ES-I3 (cell line): ENCODE measurements around the gene CPT1A.

Experiments used
- H3K36me3 ChIP-seq: 2 replicates; pipeline ENCODE4 v1.6.1; 2013; ENCODE audit warnings: mild to moderate bottlenecking, low read length, control low read depth, moderate library complexity; ENCODE audit not compliant: insufficient read depth
- H3K4me1 ChIP-seq: 2 replicates; pipeline ENCODE4 v1.6.1; 2013; ENCODE audit warnings: mild to moderate bottlenecking, control low read depth, low read length; ENCODE audit not compliant: insufficient read depth
- H3K9ac ChIP-seq: 2 replicates; pipeline ENCODE4 v1.6.1; 2013; ENCODE audit warnings: low read depth, mild to moderate bottlenecking, low read length, moderate library complexity
- H3K9me3 ChIP-seq: 2 replicates; pipeline ENCODE4 v1.6.1; 2013; ENCODE audit warnings: mild to moderate bottlenecking, low read length, moderate library complexity; ENCODE audit not compliant: control insufficient read depth, insufficient read depth

Gene CPT1A

DNA sequence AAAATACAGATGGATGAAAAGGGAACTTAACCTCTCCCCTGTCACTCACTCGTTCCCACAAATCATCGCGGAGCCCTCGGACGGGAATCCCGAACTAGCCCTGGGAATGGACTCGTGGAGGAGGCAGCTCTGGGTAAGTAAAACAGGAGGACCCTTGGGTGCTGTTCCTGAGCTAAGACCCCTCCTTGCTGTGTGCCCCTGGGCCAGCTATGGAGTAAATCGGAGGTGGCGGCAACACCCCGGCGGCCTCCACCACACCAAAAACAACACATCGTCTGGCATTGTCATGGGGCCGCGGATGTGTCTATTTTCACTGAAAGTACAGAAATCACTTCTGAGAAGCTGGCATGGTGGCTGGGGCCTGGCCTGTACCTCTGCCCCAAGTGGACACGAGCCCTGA lies 12.1 kb downstream of the CPT1A start:
- peaks cover 13% of the 10 kb centered on the region for H3K4me1 ChIP-seq
- no peaks in the 10 kb centered on the region for H3K9me3 ChIP-seq

GRCh38 chr11:68828957-68829356 lies 12.8 kb downstream of the CPT1A start:
- H3K36me3 ChIP-seq = no peaks in the 10 kb centered on the region
- no peak overlapping the region for H3K9ac ChIP-seq
- H3K4me1 ChIP-seq = peaks cover 13% of the 10 kb centered on the region
- no peaks in the 10 kb centered on the region for H3K9me3 ChIP-seq

More for the DNA sequence above, 12.1 kb downstream of the CPT1A start:
- Histone ChIP-seq H3K9ac (no peak overlapping the region), H3K36me3 (no peaks in the 10 kb centered on the region)

DNA sequence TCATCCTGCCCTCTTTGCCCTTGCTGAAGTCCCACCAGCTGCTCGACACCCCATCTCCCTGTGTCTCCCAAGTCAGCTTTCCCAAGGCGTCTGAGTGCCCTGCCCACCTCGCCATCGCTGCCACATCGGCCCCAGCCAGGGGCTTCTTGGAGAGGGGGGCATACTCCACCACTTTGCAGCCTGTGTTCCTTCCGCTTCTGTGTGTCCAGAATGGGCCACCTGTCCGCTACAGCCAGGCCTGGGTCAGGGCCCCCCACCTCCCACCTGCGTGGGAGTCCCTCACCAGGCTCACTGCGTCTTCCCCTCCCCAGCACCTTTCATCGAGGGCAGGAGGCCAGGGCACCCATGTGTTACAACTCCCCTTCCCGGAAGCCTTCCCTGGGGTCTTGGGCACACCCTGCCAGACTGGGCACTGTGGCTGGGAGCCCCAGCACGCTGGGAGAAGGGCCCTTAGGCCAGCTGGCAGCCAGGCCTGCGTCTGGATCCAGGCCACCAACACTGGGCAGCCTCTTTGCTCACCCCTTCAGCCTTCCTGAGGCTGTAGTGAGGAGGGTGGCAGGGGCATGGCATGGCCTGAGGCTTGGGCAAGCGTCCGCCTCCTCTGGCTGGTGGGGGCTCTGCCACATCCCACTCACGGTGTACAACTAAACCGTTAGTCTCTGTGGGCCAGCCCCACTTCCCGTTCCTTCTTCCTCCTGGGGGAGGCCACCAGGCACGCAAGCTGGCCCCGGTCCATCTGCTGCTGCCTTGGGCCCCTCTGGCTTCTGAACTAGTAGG lies 13.4 kb downstream of the CPT1A start:
- Histone ChIP-seq H3K36me3 (no peaks in the 10 kb centered on the region), H3K9me3 (no peaks in the 10 kb centered on the region), H3K4me1 (peaks cover 13% of the 10 kb centered on the region), H3K9ac (no peak overlapping the region)

DNA sequence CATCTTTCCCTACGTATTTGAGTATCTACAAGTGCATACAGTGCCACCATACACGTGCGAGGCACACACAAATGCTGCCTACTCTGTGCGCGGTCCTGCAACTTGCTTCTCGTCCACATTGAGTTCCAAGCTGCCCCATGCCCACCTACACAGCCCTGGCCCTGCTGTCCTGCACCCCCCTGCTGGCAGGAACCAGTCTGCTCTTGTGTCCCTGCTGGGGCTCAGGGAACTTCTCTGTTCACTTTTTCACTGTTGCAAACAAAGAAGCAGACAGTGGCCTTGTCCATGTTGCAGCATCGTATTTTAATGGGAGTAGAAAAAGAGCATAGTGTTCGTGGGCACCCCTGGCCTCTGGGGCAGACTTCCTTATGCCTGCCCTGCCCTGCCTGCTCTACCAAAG lies 14.0 kb downstream of the CPT1A start:
- Histone ChIP-seq H3K9me3 (no peaks in the 10 kb centered on the region), H3K9ac (no peak overlapping the region), H3K36me3 (no peaks in the 10 kb centered on the region), H3K4me1 (peaks cover 13% of the 10 kb centered on the region)

DNA sequence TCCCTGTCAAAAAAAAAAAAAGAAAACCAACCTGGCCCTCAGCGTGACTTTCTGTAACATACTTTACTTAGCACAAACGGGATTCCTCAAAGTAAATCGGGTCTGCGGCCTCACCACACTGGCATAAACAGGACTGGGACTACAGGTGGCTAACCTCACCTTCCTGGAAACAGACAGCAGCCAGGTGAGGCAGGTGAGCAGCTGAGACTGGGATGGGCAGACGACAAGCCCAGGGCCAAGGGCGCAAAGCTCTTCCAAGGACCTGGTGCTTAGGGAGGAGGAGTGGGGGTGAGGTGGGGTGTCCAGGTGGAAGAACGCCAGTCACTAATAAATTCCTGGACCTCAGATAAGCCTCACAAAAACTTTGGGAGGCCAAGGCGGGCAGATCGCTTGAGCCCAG lies 15.0 kb downstream of the CPT1A start:
- Histone ChIP-seq H3K9ac (no peak overlapping the region), H3K4me1 (peaks cover 13% of the 10 kb centered on the region), H3K9me3 (no peaks in the 10 kb centered on the region), H3K36me3 (no peaks in the 10 kb centered on the region; the same call in 1 of the 2 replicates)

DNA sequence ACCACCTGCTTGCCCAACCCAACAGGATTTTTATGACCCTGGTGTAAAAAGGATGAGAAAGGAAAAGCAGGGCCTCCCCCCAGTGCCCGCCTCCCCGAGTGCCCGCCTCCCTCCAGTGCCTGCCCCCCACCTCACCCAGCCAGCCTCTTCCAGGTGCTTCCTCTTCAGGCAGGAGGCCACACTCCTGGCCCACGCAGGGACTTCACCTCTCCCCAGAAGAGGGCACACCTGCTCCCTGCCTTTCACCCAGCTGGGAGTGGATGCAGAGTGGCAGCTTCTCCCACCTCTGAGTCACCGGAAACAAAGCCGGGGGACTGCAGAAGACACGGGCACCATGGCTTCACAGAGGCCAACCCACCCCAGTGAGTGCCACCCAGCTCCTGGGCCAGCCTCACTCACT lies 16.1 kb downstream of the CPT1A start:
- Histone ChIP-seq H3K36me3 (no peaks in the 10 kb centered on the region; the same call in 1 of the 2 replicates), H3K9me3 (no peaks in the 10 kb centered on the region), H3K4me1 (peaks cover 8% of the 10 kb centered on the region), H3K9ac (no peak overlapping the region)

DNA sequence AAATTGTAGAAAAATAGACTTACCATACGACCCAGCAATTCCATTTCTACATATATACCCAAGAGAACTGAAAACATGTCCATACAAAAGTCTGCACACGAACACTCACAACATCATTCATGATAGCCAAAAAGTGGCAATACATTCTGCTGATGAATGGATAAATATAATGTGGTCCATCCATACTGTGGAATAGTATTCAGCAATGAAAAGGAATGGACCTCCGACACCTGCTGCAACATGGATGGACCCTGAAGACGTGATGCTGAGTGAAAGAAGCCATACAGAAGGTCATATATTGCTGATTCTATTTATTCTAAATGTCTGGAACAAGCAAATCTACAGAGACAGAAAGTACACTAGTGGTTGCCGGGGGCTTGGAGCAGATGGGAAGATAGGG lies 19.2 kb downstream of the CPT1A start:
- Histone ChIP-seq H3K9ac (no peak overlapping the region), H3K4me1 (peaks cover 4% of the 10 kb centered on the region; the same call in 1 of the 2 replicates), H3K36me3 (no peaks in the 10 kb centered on the region; the same call in 1 of the 2 replicates), H3K9me3 (no peaks in the 10 kb centered on the region)

- Histone ChIP-seq H3K9ac (no peak overlapping the region), H3K9me3 (no peaks in the 10 kb centered on the region), H3K36me3 (no peaks in the 10 kb centered on the region; the same call in 1 of the 2 replicates), H3K4me1 (peaks cover 4% of the 10 kb centered on the region; the same call in 1 of the 2 replicates)
Observed at GRCh38 chr11:68821670-68822069, 20.0 kb downstream of the CPT1A start.

DNA sequence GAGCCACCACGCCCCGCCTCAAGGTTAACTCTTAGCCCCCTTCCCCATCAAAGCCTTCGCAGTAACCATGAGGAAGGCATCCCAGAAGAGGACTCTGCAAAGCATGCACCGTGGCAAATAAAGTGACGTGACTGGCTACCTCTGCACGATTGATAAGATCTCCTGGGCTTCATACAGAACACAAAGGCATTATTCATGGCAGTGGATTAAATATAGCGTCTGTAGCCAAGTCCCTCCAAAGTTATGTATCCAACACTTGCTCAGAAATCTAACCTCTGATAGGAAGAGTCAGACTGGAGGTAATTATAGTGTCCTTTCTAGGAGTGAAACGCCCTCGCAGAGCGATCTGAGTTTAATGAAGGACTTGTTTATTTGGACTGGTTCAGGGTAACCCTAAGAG lies 22.4 kb downstream of the CPT1A start:
- H3K9ac ChIP-seq = no peak overlapping the region
- no peaks in the 10 kb centered on the region for H3K4me1 ChIP-seq
- peaks cover 5% of the 10 kb centered on the region; the same call in 1 of the 2 replicates for H3K36me3 ChIP-seq
- H3K9me3 ChIP-seq = no peaks in the 10 kb centered on the region

DNA sequence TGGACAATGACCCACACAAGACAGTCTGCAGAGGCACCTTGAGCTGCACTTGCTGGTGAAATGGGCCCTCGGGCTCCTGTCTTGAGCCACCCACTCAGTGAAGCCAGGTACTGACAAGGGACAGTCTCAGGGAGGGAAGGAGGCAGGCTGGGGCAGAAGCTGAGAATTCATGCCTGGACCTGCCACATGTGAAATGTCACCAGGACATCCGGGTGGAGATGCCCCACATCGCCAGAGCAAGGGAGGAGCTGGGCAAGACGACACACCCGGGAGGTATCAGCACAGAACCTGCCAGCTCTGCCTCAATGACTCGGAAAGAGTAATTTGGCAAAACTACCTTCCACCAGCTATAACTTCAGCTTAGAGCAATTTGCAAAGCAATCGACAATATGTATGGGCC lies 23.5 kb downstream of the CPT1A start:
- no peaks in the 10 kb centered on the region for H3K9me3 ChIP-seq
- H3K36me3 ChIP-seq = peaks cover 5% of the 10 kb centered on the region; the same call in 1 of the 2 replicates
- no peaks in the 10 kb centered on the region for H3K4me1 ChIP-seq
- no peak overlapping the region for H3K9ac ChIP-seq

GRCh38 chr11:68817554-68817953 lies 24.2 kb downstream of the CPT1A start:
- H3K9me3 ChIP-seq = no peaks in the 10 kb centered on the region

GRCh38 chr11:68816917-68817419 lies 24.7 kb downstream of the CPT1A start:
- Histone ChIP-seq H3K36me3 (0 out of 2 replicates have a peak, but pooled peaks cover 5% of the 10 kb centered on the region), H3K4me1 (no peaks in the 10 kb centered on the region), H3K9ac (no peak overlapping the region), H3K9me3 (no peaks in the 10 kb centered on the region)

More at GRCh38 chr11:68817554-68817953, 24.2 kb downstream of the CPT1A start:
- Histone ChIP-seq H3K9ac (no peak overlapping the region), H3K36me3 (peaks cover 5% of the 10 kb centered on the region; the same call in 1 of the 2 replicates), H3K4me1 (no peaks in the 10 kb centered on the region)

GRCh38 chr11:68816251-68816776 lies 25.4 kb downstream of the CPT1A start:
- H3K9ac ChIP-seq = no peak overlapping the region
- H3K36me3 ChIP-seq = 0 out of 2 replicates have a peak, but pooled peaks cover 5% of the 10 kb centered on the region
- H3K4me1 ChIP-seq = no peaks in the 10 kb centered on the region

DNA sequence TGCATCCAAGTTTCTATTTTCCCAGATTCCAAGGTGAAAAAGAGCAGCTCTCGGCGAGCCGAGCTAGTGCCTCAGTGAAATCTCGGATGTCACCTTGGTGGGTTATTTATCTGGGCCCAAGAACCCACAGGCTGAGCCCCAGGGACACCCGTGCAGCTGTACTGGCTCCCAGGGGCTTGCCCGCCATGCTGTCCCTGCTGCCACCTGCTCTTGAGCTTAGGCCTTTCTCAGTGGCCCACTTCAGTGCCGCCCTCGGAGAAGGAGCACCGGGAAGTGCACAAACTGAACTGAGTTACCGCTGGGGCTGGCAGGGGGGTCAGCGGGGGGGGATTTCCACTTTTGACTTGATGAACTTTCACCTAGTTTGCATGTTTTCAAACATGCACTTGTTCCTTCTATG lies 27.9 kb downstream of the CPT1A start:
- Histone ChIP-seq H3K36me3 (0 out of 2 replicates have a peak, but pooled peaks cover 5% of the 10 kb centered on the region), H3K9me3 (no peaks in the 10 kb centered on the region), H3K9ac (no peak overlapping the region), H3K4me1 (no peaks in the 10 kb centered on the region)

More at GRCh38 chr11:68816251-68816776, 25.4 kb downstream of the CPT1A start:
- no peaks in the 10 kb centered on the region for H3K9me3 ChIP-seq

DNA sequence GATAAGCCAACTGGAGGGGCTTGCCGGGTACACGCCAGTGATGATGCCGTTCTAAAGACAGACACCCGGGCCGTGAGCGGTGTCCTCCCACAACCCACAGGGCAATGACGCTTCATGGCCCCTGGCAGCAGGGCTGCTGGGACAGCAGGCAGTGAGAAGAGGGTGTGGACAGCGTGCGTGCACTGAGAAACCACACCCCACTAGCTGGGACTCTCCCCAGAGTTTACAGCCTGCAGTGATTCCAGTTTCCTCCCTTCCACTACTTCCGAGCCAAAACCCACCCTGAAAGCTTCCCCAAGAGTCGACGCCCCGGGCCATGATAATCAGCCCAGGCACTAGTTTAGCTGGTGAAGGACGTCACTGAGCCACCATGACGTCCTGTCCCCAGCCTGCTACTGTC lies 29.2 kb downstream of the CPT1A start:
- no peak overlapping the region for H3K9ac ChIP-seq
- H3K9me3 ChIP-seq = no peaks in the 10 kb centered on the region
- H3K4me1 ChIP-seq = no peaks in the 10 kb centered on the region
- H3K36me3 ChIP-seq = 0 out of 2 replicates have a peak, but pooled peaks cover 5% of the 10 kb centered on the region
